ENCODE results near the gene OGG1. TPM values are rescaled to one million over a fixed set of nuclear protein-coding genes. Genes with fewer than 3 reads are reported as not detected.
"Not testable (repeated sequence)": the region's sequence is repeated elsewhere in the genome, so short reads cannot be mapped to it uniquely, and the experiment has no call there.

Gene OGG1
- polyA plus RNA-seq, 3 donors, result 8.6 to 24.4 (median 13.9) TPM

DNA sequence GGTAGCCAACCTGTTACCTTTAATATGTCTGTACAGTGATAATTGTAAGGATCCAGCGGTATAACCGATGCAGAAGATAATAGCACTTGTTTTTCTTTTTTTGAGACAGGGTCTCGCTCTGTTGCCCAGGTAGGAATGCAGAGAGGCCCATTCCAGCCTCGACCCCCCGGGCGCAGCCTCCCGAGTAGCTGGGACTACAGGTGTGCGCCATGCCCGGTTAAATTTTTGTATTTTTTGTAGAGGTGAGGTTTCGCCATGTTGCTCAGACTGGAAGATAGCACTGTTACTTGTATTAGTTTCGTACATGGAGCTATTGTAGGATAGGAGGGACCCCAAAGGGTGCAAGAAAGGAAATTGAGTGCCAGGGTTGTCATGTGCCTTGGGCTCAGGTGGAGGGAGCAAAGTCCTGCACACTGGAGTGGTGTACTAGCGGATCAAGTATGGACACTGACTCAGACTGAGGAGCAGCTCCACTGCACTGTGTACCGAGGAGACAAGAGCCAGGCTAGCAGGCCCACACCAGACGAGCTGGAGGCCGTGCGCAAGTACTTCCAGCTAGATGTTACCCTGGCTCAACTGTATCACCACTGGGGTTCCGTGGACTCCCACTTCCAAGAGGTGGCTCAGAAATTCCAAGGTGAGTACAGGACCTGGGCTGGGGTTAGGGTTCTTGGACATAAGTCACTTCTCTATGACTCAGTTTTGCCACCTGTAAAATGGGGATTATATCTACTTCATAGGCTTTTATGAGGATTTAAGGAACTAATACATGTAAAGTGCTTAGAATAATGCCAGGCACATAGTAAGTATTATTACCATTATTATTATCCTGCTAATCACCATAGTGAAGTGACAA, 1.0 kb downstream of the OGG1 start:
- no peak overlapping the region for H3K27ac ChIP-seq (ENCODE audit: low read depth, low read length)
- 36 to 47% (median 43%) methylated on average over 17 of the region's 17 CpGs for WGBS, 3 donors

DNA sequence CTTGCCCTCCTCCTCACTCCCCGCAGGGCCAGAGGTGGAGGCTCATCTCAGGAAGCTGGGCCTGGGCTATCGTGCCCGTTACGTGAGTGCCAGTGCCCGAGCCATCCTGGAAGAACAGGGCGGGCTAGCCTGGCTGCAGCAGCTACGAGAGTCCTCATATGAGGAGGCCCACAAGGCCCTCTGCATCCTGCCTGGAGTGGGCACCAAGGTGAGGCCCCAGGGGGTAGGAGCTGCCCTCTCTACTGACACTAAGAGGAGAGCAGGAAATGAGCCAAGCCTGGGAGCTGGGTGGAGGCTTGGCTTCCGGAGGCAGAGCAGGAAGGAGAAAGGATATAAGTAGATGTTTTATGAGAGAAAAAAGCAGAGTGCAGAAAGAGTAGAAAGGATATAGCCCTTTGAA, 4.9 kb downstream of the OGG1 start:
- 49 to 76% (median 55%) methylated on average over 8 of the region's 8 CpGs for WGBS, 3 donors
- H3K27ac ChIP-seq (ENCODE audit: low read depth, low read length), result no peak overlapping the region

DNA sequence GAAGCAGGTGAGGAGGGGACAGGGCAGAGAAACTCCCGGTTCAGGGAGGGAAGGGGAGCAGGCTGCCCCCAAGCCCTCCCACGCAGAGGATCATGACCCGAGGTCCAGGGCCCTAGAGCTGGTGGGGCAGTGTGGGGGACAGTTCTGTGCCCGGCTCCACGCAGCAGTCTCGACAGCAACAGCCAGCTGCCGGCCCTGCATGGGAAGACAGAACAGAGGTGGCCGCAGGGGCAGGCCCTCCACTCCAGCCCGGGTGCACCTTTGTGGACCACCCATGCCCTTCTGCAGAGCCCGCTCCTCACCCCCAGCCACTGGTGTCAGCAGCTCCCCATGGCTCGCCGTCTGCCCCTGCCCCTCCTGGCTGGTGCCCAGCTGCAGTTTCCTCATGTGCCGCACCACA, 7.7 kb downstream of the OGG1 start:
- WGBS, 3 donors, result 90 to 92% (median 90%) methylated on average over 11 to 13 of the region's 13 CpGs
- H3K27ac ChIP-seq (ENCODE audit: low read depth, low read length), result no peak overlapping the region

DNA sequence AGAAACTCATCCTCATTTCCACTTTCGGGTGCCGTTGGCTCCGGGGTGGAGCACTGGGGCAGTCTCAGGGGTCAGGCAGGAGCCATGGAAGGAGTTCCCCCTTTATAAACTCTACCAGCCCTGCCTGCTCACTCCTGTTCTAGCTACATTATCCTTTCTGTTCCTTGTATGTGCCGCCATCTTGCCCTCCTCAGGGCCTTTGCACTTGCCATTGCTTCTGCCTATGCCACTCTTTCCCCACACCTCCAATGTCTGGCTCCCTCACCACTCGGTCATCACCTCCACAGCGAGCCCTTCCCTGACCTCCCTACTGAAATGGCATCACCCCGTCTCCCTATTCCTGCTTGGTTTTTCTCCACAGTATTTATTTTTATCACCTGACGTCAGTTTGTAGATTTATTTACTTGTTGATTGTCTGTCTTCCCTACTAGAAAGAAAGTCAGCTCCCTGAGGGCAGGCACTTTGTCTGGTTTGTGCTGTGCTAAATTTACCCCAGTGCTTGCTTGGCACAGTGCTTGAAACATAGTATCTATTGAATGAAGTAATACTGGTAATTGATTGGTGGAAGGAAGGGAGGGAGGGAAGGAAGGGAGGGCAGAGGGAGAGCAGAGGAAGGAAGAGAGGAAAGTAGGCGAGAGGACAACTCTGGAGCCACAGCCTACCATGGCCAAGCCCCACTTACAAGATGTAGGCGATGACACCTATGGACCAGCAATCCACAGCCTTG, 11.2 kb downstream of the OGG1 start:
- no peak overlapping the region for H3K27ac ChIP-seq (ENCODE audit: low read depth, low read length)
- WGBS, 3 donors, result 95 to 96% (median 95%) methylated on average over 10 of the region's 10 CpGs

DNA sequence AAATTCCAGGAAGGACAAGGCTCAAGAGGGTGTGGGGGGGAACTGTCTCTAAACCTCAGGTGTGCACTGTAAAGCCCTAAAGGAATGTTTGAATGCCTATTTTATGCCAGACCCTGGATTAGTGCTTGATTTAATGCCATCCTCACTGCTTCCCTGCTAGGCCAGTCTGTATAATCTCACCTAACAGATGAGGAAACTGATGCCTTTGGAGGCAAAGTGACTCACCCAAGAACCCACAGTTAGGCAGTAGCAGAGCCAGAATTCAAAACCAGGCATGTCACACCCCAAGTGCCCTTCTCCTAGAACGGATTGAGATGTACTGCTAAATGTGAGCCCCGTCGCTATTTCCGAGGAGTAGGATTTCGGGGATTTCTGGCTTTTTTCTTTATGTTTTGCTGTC, 12.2 kb downstream of the OGG1 start:
- H3K27ac ChIP-seq (ENCODE audit: low read depth, low read length), result no peak overlapping the region
- WGBS, 3 donors, result 94 to 97% (median 95%) methylated on average over 5 of the region's 5 CpGs

DNA sequence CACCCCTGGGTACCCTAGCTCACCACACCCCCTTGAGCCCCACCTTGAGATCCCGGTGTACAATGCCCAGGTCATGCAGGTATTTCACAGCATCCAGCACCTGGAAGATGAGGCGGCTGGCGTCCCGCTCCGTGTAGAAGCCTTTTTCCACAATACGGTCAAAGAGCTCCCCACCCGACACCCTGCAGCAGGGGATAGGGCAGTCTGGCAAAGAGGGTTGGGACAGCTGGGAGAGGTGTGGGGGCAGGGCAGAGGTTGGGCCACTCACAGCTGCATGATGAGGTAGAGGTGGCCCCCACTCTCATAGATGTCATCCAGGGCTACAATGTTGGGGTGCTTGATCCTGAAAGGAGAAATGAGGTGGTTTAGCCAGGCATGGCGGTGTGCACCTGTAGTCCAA, 13.1 kb downstream of the OGG1 start:
- H3K27ac ChIP-seq (ENCODE audit: low read depth, low read length), result no peak overlapping the region
- WGBS, 3 donors, result 91 to 93% (median 92%) methylated on average over 8 of the region's 8 CpGs

DNA sequence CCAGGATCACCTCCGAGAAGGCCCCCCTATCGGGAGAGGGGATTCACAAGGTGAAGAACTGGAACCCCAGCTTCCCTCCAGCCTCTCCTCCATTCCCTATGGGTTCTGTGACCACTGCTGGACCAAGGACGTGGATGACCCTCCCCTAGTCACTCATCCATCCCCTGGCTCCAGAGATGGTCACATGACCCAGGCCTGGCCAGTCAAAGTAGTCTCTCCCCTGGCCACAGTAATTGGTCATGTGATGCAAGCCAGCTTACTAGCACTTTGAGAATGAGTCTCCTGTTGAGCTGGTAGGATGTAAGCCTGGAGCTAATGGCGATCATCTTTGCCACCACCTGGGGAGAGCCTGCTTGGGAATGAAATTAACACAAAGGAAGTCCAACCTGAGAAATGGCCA, 16.1 kb downstream of the OGG1 start:
- 84 to 93% (median 88%) methylated on average over 4 of the region's 4 CpGs for WGBS, 3 donors

DNA sequence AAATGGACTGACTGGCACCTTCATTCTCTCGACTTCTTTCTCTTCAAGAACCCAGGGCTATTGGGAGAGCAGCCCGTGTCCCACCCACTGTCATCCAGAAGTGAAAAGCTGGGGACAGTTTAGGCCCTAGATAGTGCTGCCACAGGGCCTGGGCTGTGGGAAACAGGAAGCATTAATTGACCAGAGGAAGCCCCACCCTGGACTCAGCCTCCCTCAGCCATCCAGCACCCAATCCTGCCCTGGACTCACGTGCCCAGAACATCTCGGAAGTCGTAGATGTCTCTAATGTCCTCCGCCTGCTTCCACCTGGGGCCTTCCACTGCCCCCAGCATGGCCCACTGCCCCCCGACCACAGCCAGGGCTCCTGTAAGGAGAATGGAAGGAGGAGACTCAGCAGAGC, 17.7 kb downstream of the OGG1 start:
- 51 to 65% (median 62%) methylated on average over 7 of the region's 7 CpGs for WGBS, 3 donors
- no peak overlapping the region for H3K27ac ChIP-seq (ENCODE audit: low read depth, low read length)

More for the DNA sequence above, 16.1 kb downstream of the OGG1 start:
- H3K27ac ChIP-seq (ENCODE audit: low read depth, low read length), result no peak overlapping the region

DNA sequence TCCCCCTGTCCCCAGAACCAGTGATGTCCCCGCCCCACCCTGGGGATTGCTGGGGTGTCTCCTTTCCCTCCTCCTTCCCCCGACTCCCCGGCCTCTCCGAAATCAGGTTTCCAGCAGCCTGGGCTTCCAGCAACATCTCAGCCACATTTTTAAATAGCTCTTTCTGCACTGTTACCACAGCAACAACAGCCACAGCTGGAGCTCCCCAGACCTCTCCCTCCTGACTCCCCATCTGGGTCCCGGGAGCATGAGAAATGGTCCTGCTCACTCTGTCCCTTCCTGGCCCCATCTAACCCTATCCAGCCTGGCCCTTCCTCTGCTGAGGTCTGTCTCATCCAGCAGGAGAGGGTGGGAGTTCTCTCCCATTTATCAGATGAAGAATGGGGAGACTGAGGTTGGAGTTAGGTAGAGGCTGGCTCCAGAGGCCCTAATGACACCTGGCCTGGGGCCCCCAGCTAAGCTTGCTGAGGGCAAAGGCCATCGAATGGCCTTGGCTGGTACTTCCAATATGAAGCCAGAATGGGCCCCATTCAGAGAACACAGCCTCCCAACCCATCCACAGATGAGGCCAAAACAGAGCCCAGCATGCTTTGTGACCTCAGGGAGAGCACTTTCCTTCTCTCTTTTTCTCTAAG, 18.5 kb downstream of the OGG1 start:
- H3K27ac ChIP-seq (ENCODE audit: low read depth, low read length), result no peak overlapping the region
- 63 to 71% (median 69%) methylated on average over 6 of the region's 6 CpGs for WGBS, 3 donors

DNA sequence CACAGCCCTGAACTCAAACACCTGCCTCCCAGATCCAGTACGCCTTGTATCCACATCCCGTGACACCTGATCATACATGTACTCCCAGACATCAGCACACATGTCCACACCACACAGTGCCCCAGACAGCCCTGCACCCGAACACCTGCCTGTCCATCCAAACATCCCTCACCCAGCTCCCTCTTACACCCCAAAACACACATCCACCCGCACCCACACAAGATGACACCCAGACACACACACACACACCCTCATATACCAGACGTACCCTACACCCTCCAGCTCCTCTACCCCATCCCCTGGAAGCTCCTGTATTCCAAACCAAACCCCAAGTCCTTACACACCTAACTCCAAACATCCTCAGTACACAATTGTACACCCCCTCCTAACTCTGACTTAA, 19.3 kb downstream of the OGG1 start:
- no peak overlapping the region for H3K27ac ChIP-seq (ENCODE audit: low read depth, low read length)
- 56 to 80% (median 70%) methylated on average over 5 of the region's 5 CpGs for WGBS, 3 donors

DNA sequence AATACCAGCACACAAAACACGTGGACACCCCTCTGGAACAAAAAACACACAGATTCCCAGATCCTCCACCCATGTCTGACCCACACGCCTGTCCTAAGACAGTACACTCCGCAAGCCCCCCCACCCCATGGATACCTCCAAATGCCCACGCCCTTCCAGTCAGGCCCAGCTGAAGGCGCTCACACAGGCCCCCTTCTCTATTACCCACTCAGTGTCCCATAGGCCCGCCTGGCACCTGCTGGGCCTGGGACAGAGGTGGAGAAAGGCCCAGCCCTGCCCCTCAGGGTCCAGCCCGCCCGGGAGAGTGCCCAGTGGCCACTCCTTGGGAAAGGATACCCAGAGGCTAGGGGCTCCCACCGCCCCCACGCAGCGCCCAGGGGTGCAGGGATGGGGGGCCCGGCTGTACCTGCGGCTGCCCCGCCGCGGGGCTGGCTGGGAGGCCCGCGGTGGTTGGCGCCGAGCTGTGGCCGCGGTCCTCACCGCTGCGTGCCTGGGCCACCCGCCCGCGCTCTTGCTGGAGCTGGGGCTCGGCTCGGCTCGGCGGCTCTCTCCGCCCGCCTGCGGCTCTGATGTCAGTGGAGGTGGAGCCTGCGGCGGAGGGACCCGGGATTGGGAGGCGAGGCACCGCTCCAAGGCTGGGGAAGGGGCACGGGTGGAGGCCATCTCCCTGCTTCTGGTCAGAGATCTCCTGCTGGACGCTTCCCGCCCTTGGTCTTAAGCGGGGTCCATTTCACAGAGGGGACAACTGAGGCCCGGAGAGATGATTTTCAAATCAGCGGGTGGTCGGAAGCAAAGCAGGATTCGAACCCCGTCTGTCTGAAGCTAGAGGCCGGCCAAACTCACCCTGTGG, 19.9 kb downstream of the OGG1 start, which contains the start of gene CAMK1:
TSS of gene CAMK1 (minus strand) at position 522 of the 850 bp plus-strand sequence. CDS start 2,198 bp downstream, outside the sequence.
- H3K27ac ChIP-seq (ENCODE audit: low read depth, low read length), result peak within 1 kb of the TSS; percentile 48
- 4 to 8% (median 6%) methylated on average over 48 to 49 of the region's 49 CpGs for WGBS, 3 donors

DNA sequence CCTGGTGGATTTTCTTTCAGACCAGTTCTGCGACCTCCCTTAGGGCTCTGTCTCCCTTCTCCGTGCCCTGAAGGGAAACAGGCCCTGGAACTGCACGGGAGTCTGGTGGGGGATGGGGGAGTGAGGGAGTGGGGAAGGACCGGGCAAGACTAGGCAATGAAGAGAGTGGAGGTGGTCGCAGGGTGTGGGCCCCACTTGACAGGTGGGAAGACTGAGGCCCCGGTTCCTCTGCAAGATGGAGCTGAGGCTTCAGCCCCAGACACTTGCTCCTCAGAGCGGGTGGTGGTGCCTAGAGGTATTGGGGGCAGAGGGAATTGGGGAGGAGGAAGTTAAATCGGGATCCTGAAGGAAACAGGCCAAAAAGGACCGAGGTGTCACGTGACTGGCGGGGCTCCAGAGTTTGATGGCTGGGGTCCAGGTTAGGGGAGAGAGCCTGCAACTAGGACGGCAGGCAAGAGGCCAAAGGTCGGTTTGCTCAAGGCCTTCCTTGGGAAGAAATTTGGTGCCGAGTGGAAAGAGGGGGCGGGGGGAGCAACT, 20.6 kb downstream of the OGG1 start:
- peak overlapping the region; percentile 48 for H3K27ac ChIP-seq (ENCODE audit: low read depth, low read length)
- WGBS, 3 donors, result 8 to 13% (median 8%) methylated on average over 15 of the region's 15 CpGs

DNA sequence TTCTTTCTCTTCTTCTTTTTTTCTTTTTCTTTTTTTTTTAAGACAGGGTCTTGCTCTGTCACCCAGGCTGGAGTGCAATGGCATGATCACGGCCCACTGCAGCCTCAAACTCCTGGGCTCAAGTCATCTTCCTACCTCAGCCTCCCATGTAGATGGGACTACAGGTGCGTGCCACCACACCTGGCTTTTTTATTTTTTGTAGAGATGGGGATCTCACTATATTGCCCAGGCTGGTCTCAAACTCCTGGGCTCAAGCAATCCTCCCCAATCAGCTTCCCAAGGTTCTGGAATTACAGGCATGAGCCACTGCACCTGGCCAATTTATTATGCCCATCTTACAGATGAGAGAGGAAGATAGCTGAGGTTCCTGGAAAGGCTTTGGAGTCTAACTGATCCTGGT, 21.3 kb downstream of the OGG1 start:
- WGBS, 3 donors, result 78 to 93% (median 85%) methylated on average over 2 of the region's 2 CpGs
- not testable (repeated sequence) for H3K27ac ChIP-seq (ENCODE audit: low read depth, low read length)

DNA sequence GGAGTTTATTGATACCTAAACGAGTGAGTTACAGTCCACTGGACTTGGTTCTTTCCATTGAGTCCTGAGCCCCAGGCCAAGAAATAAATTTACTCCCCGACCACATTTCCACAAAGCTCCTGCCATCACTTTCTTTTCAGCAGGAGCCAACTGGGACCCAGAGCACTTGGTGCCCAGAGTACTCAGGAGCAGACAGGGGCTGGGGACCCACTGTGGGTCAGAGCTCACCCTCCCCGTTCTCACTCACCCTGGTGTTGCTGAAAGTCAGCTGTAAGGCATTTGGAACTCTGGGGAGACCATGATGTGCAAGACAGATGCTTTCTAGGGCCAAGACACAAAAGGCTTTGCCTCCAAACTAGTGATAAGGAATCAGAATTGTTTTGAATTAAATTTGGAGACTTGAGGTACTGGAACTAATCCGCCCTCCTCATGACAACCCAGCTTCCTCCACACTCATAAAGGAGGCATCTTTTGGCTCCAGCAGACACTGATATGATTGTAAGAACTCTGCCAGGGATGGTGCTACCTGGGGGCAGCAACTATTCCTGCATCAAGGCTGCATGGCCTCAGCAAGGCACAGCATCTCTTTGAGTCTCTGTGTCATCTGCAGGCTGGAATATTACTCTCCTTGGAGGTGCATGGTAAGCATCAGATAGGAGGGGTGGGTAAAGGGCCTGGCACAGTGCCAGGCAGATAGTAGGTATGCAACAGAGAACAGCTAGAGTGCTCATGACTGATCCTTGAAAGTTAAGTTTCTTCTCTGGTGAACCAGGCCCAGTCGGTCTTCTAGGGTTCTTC, 27.3 kb downstream of the OGG1 start:
- H3K27ac ChIP-seq (ENCODE audit: low read depth, low read length), result no peak overlapping the region
- WGBS, 3 donors, result 61 to 75% (median 74%) methylated on average over 5 of the region's 5 CpGs

DNA sequence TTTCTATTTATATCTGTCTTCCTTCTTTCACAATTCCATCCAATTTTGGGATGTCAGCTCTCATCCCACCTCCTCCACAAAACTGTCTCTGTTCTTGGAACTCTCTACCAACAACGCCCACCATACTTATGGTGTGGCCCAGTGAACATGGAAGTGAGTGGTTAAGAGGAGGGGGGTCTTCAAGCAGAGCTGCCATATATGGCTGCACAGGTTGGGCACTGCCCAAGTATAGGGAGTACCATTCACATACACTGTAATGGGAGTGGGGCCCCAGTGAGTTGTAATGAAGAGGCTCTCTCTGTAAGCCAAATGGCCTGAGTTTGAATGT, 27.9 kb downstream of the OGG1 start:
- WGBS, 3 donors, result 62 to 81% (median 67%) methylated on average over 1 of the region's 1 CpG
- no peak overlapping the region for H3K27ac ChIP-seq (ENCODE audit: low read depth, low read length)

DNA sequence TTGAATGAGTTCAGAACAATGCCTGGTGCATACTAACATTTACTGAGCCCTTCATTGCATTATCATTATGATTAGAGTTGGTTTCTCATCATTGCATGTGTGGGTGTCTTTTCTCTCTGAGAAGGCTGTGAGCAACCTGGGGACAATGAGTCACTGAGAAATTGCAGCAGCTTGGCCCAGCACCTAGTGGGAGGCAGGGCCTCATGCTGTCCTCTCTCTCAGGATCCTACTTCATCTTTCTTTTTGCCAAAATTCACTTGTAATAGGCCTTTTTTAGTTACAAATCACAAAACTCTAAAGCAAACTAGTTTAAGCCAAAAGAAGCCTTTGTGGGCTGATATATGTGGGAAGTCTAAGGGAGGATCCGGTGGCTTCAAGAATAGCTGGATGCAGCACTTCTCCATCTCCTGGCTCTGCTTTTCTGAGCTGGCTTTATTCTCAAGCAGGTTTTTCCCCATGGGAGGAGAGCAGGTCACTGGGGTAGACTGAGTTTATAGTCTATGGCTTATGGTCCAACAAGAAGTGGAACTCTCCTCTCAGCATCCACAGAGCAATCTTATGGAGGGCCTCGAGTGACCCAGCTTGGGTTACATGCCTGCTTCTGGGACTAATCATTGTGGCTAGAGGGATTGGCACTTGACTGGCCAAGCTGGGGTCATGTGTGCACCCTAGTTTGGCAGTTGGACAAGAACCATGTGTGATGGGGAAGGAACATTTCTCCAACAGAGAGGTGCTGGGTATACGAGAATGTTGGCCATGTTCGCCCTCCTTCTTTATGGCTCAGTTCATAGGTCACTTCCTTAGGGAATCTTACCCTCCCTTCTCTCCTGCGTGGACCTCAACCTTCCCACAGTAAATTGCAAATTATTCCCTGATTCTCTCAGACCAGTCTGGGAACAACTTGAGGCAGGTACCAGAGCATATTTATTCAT, 28.7 kb downstream of the OGG1 start:
- no peak overlapping the region for H3K27ac ChIP-seq (ENCODE audit: low read depth, low read length)
- 52 to 75% (median 62%) methylated on average over 5 of the region's 5 CpGs for WGBS, 3 donors

Measured in adipose tissue (tissue), 3 donors.